Fibroblast of the aortic adventitia (primary cell): ENCODE data around the gene RPS21. TPM values are rescaled to one million over a fixed set of nuclear protein-coding genes. Genes with fewer than 3 reads are reported as not detected.

ENCODE experiments used
- DNase-seq: peaks from one replicate; pipeline ENCODE4 v3.0.0-alpha.2; 2010; ENCODE audit warnings: low read depth
- H3K4me3 ChIP-seq: 2 replicates; pipeline ENCODE4 v1.5.1; 2011; ENCODE audit warnings: low read depth, mild to moderate bottlenecking, control low read depth, low read length, moderate library complexity
- total RNA-seq: library from RNA; depleted of rRNA; stranded (reverse); fragments of >200 nt; gene quantifications from 2 replicates; pipeline ENCODE4 v1.2.3, GENCODE V29; 2012; ENCODE audit warnings: low replicate concordance
- TF ChIP-seq, protein P1 (sequence below): IDR thresholded peaks from 2 replicates; pipeline ENCODE4 v1.5.1; 2011; ENCODE audit warnings: mild to moderate bottlenecking, low read length, control low read depth, inconsistent platforms; ENCODE audit not compliant: insufficient read depth

Gene RPS21
- total RNA-seq, 1 donor = 1,887 TPM

DNA sequence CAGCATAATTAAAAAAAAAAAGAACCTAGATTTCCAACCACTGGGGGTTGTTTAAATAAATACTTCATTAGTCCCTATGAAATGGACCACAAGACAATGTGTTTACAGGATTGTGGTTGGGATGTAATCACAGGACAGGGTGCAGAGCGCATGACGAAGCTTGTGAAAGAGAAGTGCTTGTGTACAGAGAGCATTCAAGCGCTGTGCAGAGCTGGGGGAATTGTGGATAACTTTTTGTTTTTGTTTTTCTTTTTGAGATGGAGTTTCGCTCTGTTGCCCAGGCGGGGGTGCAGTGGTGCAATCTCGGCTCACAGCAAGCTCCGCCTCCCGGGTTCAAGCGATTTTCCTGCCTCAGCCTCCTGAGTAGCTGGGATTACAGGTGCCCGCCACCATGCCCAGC is 42.1 kb upstream of the RPS21 start:
- no peak overlapping the region for H3K4me3 ChIP-seq
- TF ChIP-seq, protein P1, sequence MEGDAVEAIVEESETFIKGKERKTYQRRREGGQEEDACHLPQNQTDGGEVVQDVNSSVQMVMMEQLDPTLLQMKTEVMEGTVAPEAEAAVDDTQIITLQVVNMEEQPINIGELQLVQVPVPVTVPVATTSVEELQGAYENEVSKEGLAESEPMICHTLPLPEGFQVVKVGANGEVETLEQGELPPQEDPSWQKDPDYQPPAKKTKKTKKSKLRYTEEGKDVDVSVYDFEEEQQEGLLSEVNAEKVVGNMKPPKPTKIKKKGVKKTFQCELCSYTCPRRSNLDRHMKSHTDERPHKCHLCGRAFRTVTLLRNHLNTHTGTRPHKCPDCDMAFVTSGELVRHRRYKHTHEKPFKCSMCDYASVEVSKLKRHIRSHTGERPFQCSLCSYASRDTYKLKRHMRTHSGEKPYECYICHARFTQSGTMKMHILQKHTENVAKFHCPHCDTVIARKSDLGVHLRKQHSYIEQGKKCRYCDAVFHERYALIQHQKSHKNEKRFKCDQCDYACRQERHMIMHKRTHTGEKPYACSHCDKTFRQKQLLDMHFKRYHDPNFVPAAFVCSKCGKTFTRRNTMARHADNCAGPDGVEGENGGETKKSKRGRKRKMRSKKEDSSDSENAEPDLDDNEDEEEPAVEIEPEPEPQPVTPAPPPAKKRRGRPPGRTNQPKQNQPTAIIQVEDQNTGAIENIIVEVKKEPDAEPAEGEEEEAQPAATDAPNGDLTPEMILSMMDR = no peak
- DNase-seq = no peak

DNA sequence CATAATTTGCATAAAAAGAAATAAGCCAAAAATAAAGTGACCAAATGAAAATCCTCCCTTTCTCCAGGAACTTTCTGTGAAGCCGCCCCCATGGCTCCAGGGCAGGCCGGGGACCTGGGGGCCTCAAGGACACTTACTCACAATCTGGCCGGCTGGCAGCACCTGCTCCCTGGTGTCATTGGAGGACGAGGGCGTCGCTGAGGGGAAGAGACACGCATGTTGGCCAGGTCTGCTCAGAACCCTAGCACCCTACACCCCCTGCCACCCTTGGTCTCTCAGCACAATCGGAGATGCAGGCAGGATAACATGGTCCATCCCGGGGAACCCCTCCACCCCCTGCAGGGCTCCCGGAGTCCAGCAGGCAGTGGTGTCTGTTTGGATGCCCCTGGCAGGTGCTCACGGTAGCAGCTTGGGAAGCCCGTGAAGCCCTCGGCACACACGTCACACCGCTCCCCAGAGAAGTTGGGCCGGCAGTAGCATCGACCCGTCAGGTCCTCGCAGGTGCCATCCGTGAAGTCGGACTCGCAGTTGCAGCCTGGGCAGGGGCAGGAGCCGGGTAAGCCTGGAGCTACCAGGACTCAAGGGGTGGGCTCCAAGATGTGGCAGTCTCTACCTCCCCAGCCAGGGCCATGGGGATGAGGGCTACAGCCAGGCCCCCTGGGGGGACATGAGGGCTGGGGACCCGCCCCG is 41.1 kb upstream of the RPS21 start:
- TF ChIP-seq, protein P1 = no peak
- DNase-seq = no peak

DNA sequence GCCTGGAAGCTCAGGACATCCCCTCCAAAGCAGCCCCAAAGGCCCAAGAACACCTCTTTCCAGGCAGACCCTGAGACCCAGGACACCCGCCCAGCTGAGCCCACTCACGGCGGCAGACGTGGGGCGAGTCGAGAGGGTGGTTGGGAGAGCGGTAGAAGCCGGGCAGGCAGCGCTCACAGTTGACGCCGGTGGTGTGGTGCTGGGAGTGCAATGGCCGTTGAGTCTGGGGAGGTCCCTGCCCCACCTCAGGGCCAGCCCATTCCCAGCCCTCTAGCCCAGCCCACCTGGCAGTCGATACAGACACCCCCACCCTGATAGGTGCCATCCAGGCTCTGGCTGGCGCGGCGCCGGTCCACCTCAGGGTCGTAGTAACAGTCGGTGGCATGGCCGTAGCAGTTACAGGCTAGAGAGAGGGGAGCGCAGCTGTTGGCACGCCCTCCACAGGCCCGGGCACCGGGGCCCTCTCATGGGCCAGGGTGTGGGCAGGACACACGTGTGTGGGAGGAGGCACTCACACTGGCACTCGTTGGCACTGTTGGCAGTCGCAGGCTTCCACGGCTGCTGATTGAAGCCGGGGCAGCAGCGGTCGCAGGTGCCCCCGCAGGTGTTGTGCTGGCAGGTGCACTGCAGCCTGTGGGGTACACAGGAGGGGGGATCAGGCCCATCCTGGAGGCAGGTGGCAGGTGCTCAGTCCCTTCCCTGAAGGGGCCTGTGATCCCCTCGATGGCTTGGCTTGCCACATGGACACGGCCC is 40.3 kb upstream of the RPS21 start:
- DNase-seq = no peak
- TF ChIP-seq, protein P1 = no peak
- H3K4me3 ChIP-seq = no peak overlapping the region

More for the DNA sequence above, 41.1 kb upstream of the RPS21 start:
- H3K4me3 ChIP-seq = no peak overlapping the region

DNA sequence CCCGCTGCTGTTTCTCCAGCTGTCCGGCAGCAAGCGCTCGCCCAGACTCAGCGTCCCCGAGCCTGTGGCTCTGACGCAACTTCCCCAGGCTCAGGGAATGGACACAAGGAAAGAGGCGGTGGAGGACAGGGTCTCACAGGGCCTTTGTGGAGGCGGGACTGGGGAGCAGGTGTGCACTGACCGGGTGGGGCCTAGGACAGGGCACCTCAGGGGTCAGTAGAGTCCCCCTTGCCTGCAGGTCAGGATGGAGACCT is 39.8 kb upstream of the RPS21 start:
- TF ChIP-seq, protein P1 = no peak
- DNase-seq = no peak
- no peak overlapping the region for H3K4me3 ChIP-seq

DNA sequence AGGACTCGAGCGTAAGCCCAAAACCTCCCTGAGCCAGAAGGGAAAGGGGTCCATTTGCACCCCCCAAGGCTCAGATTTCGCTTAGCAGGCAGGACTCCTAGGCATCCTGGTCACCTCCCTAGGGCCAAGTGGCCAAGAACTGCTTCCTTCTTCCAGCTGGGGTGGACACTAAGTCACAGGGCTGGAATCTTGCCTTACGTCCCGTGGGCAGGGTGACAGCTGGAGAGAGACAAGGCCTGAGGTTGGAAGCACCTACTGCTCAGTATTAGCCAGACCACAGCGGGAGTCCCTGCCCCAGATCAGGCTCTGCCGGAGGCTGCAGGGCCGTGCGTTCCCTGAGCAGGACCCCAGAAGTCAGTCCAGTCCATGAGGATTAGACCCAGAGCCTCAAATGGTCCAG is 39.5 kb upstream of the RPS21 start:
- no peak overlapping the region for H3K4me3 ChIP-seq
- no peak for DNase-seq
- TF ChIP-seq, protein P1 = no peak

DNA sequence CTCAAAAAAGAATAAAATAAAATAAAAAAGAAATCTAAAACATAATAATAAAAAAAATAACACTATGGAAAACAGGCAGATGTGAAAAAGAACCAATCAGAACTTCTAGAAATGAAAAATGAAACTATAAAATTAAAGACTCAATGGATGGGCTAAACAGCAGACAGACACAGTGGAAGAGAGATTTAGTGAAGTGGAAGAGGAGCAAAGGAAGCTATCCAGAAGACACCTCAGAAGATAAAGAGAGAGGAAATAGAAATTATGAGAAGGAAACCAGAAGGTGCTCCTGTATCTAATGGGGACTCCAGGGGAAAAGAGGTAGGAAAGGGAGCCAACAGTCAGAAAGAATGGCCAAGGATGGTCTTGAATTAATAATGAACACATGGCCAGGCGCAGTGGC is 38.3 kb upstream of the RPS21 start:
- H3K4me3 ChIP-seq = no peak overlapping the region
- no peak for DNase-seq
- TF ChIP-seq, protein P1 = no peak
